ENCODE measurements around the gene SHC3.

Gene SHC3

GRCh38 chr9:89154651-89155336 is 23.8 kb downstream of the SHC3 start:
- no peak for DNase-seq (ENCODE audit: low read depth in 2 of 2, low spot score in 1 of 2)

- DNase-seq (ENCODE audit: low read depth in 2 of 2, low spot score in 1 of 2), result no peak
Observed at GRCh38 chr9:89154218-89154617, 24.4 kb downstream of the SHC3 start.

- DNase-seq (ENCODE audit: low read depth in 2 of 2, low spot score in 1 of 2), result no peak
Observed at GRCh38 chr9:89153232-89154017, 25.2 kb downstream of the SHC3 start.

GRCh38 chr9:89149726-89150125 is 28.9 kb downstream of the SHC3 start:
- DNase-seq (ENCODE audit: low read depth in 2 of 2, low spot score in 1 of 2), result no peak

GRCh38 chr9:89145097-89145496 is 33.5 kb downstream of the SHC3 start:
- no peak for DNase-seq (ENCODE audit: low read depth in 2 of 2, low spot score in 1 of 2)

- no peak for DNase-seq (ENCODE audit: low read depth in 2 of 2, low spot score in 1 of 2)
Observed at GRCh38 chr9:89144238-89144637, 34.4 kb downstream of the SHC3 start.

- DNase-seq (ENCODE audit: low read depth in 2 of 2, low spot score in 1 of 2), result no peak
Observed at GRCh38 chr9:89143266-89143665, 35.4 kb downstream of the SHC3 start.

GRCh38 chr9:89139455-89139854 is 39.2 kb downstream of the SHC3 start:
- no peak for DNase-seq (ENCODE audit: low read depth in 2 of 2, low spot score in 1 of 2)

GRCh38 chr9:89138463-89139390 is 39.9 kb downstream of the SHC3 start:
- no peak for DNase-seq (ENCODE audit: low read depth in 2 of 2, low spot score in 1 of 2)

GRCh38 chr9:89137542-89138462 is 40.8 kb downstream of the SHC3 start:
- no peak for DNase-seq (ENCODE audit: low read depth in 2 of 2, low spot score in 1 of 2)

- DNase-seq (ENCODE audit: low read depth in 2 of 2, low spot score in 1 of 2), result no peak
Observed at GRCh38 chr9:89135591-89136166, 42.9 kb downstream of the SHC3 start.

GRCh38 chr9:89134709-89135108 is 43.9 kb downstream of the SHC3 start:
- DNase-seq (ENCODE audit: low read depth in 2 of 2, low spot score in 1 of 2), result no peak

- DNase-seq (ENCODE audit: low read depth in 2 of 2, low spot score in 1 of 2), result no peak
Observed at GRCh38 chr9:89122949-89123348, 55.7 kb downstream of the SHC3 start.

- DNase-seq (ENCODE audit: low read depth in 2 of 2, low spot score in 1 of 2), result no peak
Observed at GRCh38 chr9:89120704-89121103, 57.9 kb downstream of the SHC3 start.

- no peak for DNase-seq (ENCODE audit: low read depth in 2 of 2, low spot score in 1 of 2)
Observed at GRCh38 chr9:89116805-89117192, 61.8 kb downstream of the SHC3 start.

- DNase-seq (ENCODE audit: low read depth in 2 of 2, low spot score in 1 of 2), result no peak
Observed at GRCh38 chr9:89116064-89116804, 62.4 kb downstream of the SHC3 start.

- DNase-seq (ENCODE audit: low read depth in 2 of 2, low spot score in 1 of 2), result no peak
Observed at GRCh38 chr9:89115426-89115825, 63.2 kb downstream of the SHC3 start.

- DNase-seq (ENCODE audit: low read depth in 2 of 2, low spot score in 1 of 2), result no peak
Observed at GRCh38 chr9:89114741-89115140, 63.9 kb downstream of the SHC3 start.

- no peak for DNase-seq (ENCODE audit: low read depth in 2 of 2, low spot score in 1 of 2)
Observed at GRCh38 chr9:89113851-89114250, 64.8 kb downstream of the SHC3 start.

GRCh38 chr9:89112243-89112642 is 66.4 kb downstream of the SHC3 start:
- no peak for DNase-seq (ENCODE audit: low read depth in 2 of 2, low spot score in 1 of 2)

Data from stimulated activated CD8-positive, alpha-beta memory T cell treated with anti-CD3 and anti-CD28 coated beads, Interleukin-4, amount 100 ng/mL, for 1 hour (primary cell).